CD4-positive, alpha-beta T cell treated with Interleukin-2 at 100 ng/mL for 4 hours (primary cell): ENCODE results near the gene SPAG17.

Experiments used
- DNase-seq: peaks from one replicate; pipeline ENCODE4 v3.0.0-alpha.2; 2020; ENCODE audit warnings: low spot score

The SPAG17 gene

DNA sequence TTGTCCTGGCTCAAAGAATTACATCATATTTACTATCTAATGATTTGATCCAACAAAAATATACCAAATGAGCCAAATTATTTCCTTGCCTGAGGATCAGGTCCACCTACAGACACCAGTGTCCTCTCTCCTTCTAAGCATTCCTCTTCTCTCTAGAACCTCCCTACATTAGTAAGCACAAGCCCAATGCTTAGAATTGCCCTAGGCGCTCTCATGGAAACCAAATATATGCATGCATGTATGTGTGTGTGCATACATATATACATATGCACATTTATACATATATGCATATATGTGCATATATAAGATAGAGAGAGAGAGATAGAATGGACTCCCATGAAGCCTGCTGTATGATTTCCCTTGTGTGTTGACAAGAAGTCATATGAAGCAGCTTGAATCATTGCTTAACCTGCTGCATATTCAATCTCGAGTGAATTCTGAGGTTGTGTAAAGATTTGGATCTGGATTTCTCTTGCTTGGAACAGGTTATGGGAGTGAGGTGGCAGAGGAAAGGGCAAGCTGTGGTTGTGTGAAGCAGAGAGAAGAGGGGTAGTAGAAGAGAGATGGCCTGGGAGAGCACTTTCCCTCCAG, 66.1 kb downstream of the SPAG17 start:
- no peak for DNase-seq

DNA sequence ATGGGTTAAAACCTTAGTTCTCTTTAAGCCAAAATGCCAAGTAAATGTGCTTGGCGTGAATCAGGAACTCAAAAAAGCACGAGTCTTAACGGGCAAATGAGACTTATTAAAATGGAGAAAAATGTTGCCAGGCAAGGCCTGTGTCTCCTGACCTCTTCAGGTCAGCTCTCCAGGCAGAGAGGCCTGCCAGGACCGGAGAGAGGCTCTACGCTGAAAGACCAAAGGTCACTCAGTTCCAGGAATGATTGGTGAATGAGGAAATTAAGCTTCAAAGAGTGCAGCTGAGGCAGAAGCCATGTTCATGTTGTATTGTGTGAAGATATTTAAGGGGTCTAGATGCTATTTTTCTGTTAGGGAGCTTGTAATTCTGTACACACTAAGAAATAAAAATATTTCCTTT, 66.6 kb downstream of the SPAG17 start:
- DNase-seq = no peak

DNA sequence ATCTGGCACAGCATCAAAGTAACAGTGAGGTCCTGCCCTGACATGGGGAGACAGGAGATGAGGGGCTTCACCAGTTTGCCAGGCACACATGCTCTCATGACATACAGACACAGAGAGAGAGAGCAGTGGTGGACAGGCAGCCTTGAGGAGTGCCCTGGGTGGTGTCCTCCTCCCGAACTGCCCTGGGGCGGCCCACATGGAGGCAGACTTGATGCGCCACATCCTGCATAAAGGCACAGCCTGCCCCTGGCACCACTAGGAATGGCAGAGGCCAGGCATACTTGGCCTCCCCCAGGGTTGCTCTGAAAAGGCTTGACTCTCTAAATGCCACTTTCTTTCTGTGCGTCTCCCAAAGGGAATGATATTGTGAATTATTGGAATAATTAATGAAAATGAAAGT, 67.5 kb downstream of the SPAG17 start:
- no peak for DNase-seq

DNA sequence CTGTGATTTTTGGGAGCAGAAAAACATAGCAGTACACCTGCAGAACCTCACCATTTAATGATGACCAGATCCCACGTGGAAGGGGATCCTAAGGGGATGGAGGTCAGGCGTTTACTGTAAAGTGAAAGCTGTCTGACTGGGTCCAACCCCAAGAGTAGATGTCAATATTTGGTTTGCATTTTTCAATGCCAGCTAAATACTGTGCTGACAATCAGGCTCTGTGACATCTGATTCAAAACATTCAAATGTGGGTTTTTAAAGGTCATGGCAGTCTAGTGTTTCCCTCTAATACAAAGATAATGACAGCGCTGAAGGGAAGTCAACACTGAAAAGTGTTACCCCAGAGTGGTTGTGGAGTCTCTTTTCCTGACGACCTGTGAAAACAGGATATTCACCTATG, 68.1 kb downstream of the SPAG17 start:
- no peak for DNase-seq

DNA sequence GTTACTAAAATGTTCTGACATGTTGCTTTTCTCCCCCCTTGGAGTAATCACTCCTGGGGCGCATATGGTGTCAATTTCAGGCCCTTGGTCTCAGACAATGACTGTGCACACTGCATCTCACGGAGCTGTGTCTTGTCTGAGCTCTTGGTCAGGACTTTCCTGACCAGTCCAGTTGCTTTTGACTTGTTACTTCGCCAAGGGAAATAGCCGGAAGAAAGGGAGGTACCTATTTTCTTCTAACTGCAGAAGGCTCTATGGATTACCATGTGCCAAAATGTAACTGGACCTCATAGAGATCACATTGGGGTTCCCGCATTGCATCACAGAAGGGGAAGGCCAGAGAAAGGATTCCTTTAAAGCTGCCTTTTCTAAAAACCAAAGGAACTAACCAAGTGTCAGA, 68.6 kb downstream of the SPAG17 start:
- no peak for DNase-seq

DNA sequence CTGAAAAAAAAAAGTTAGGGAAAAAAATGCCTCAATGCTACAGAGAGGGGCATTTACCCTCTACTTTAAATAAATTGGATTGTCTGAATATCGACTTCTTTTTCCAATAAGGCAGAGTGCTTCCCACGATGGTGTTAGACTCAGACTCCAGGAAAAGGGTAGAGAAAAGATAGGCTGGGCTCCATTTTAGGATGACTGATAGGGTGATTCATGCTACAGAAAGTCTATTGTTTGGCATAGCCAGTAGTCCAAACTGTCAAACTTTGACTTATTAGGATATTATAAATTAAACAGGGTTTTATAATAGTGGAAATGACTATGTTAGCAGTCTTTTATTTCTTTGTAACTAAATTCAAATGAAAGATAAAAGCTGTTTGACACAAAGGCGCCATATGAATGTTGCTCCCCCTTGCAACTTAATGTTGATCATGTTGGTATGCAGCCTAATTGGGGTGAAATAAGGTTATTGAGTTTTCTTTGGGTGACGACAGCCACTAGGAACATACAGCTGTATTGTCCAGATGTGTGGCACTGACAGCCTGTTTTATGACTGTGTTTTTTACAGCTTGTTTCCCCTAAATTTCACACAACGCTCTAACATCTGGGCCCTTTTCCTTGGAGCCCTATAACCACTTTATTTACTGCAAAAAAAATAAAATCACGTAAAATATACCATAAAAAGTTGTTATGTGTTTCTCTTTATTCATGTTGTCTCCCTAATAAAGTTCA, 69.3 kb downstream of the SPAG17 start:
- DNase-seq = no peak

DNA sequence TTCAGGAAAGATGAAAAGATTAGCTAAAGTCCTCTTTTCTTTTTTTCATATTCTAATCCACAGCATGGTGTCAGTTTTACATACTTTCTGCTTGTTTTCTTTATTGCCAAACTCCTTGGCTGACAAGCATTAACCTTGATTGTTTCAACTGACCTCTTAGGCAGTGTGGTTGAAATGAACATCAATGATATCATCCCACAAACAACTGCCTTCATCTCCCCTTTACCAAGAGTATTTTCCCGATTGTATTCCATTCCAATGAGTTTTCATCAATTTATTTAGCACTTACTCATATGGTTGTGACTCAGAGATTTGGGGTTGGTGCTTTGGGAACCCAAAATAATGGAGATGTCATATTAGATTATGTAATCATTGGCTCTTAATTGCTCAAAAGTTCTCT, 71.8 kb downstream of the SPAG17 start:
- no peak for DNase-seq

DNA sequence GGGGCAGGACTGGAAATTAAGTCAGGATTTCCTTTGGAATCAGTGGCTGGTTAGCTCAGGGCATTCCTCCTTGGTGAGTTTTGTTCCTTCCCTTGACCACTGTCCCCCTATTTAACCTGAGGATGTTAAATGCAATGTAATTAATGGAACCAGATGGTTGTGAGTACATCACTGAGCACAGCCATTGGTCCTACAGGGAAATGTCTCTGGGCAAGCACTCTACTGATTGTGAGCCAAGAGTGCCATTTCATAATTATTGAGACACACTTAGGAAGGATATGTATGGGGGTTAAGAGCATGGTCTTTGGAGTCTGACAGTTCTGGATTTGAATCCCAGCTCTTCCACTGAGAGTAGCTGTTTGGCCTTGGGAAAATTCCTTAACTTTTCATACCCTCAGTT, 74.4 kb downstream of the SPAG17 start:
- no peak for DNase-seq

DNA sequence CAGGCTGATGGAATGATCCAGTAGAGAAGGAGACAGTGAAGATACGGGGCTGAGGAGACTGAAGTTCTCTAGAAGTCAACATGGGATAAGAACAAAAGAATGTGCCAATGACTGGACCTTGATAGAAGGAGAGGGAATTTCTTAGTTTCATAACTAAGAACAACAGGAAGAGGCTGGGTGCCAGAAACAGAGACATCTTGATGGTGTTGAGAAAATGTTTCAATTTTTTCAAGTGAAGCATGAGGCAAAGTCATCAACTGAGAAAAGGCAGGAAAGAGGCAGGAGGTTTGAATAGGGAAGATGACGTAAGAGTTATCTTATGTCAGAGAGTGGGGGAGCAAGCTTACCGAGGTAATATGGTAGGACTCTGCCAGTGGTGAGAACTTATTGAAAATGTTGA, 80.1 kb downstream of the SPAG17 start:
- DNase-seq = no peak

DNA sequence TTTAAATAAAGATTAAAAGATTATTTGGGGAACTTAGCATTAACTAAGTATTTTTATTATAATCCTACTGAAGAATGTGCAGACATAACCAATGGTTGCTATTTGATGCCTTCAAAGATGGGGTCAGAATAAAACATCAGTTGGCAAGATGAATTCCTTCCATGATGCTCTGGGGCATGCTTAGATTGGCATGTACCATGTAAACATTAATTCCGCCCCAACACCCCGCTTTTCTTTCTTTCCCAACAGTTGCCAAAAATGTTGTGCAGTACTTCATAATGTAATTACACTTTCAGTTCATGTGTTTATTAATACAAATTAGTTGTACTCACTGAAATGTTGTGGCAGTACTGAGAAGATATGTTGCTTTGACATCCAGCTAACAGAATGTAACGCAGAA, 82.6 kb downstream of the SPAG17 start:
- DNase-seq = no peak

DNA sequence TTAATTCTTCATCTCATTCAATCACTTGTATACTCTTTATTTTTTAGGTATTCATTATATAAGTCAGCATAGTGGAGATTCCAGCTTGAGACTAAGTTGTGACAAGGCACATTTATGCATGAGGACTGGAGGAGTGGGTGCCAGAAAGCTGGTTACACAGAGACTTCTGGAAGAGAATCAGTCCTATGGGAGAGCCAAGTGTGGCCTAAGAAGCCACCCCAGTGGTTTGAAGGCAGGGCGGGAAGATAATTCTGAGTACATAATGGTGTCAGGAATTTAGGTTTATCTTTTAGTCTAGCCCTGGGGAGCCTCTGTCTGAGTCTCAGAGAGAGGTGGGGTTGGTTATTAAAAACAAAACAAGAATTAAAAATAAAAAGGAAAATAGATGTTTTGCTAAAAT, 83.0 kb downstream of the SPAG17 start:
- DNase-seq = no peak

DNA sequence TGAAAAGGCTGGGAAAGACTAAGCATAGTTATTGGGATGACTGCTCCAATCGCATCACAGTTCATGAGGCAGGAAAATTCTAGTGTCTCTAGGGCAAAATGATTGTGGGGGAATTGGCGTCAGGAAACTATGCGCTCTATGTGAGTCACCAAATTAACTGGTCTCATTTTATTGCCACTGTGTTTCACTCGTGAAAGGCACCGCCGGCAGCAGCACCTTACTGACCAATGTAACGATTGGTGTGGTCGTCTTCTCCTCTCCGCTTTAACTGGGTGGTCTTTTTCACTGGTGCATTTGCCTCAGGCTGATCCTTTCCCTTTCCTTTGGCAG, 83.5 kb downstream of the SPAG17 start:
- no peak for DNase-seq

DNA sequence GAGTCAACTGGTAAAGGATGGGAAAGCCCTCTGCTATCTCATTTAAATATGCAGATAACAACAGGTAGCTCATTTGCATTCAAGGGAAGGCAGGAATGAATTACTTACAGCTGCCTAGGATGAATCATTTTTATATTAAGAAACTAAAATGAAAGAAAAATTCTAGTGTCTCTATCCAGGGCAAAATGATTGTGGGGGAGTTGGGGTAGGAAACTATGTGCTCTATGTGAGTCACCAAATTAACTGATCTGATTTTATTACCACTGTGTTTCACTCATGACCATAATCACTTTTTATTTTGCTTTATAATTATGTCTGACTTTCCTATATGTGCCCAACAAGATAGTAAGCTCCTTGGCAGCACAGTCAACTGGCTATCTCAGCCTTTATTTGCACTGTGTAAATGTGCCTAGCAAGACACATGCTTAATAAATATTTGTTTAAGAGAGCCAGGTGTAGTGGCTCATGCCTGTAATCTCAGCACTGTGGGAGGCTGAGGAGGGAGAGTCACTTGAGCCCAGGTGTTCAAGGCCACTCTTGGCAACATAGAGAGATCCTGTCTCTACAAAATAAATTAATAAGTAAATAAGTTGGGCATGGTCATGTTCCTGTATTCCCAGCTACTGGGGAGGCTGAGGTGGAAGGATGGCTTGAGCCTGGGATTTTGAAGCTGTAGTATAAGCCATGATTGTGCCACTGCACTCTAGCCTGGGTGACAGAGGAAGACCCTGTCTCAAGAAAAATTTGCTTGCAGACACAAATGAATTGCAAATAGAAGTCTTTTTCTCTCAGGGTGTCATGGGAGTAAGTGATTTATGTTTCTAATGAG, 84.1 kb downstream of the SPAG17 start:
- DNase-seq = no peak

DNA sequence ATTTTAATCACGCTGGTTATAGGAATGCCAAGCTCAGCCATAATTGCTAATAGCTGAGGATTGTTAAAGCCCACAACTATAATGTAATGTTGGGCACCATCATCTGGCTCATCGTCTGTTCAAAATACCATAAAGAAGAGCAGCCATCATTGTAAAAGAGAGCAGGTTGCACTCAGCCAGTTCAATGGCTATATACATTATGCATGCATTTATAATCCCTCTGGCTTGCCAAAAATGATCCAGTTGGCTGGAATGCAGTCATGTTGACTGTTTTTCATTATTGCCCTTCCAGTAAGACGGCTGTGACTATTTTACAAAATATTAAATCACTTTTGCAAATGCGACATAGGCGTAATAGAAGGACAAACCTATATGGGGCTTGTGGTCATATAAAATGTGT, 85.3 kb downstream of the SPAG17 start:
- DNase-seq = no peak

DNA sequence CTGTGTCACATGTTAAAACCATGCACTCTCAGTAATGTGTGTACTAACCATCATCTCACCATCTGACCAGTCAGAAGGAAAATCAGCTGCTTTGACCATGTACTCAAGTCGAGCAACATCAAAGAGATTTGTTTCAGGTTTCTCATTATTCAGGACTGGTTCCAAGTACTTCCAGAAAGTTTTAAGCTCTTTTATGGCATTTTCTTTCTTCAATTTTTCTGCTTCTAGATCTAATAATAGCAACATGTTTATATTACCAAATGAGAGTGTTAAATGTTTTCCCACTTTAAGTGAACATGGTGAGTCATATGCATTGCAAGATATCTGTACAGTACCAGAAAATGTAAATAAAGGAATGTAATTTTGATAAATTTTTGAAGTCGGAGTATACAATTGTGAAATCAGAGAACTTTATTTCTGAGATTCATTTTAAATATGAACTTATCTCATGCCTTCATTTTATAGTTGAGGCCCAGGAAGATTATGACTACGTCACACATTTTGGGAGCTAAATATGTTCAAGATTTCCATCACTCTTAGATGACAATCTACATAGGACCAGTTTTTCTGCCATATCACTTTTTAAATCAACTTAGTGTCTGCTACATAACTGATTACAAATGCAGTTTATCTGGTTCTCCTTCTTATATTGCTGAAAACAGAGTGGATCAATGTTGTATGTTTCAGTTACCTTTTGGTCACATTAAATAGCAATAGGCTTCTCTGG, 87.2 kb downstream of the SPAG17 start:
- DNase-seq = no peak

DNA sequence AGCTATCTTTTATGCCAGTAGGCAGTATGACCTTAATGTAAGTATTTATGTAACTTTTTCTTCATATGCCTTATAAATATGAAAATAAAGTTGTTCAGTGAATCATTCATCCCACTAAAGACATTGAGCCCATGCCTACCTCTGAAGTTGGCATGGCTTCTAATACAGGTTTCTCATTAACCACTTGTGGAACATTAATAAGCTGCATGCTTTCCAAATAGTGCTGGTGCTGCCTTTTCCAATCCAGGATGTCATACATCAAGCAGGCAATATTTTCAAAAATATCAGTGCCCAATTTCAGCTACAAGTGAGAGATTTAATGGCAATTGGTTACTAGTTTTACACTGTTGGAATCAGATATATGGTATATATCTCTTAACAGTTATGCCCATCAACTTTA, 92.0 kb downstream of the SPAG17 start:
- no peak for DNase-seq

DNA sequence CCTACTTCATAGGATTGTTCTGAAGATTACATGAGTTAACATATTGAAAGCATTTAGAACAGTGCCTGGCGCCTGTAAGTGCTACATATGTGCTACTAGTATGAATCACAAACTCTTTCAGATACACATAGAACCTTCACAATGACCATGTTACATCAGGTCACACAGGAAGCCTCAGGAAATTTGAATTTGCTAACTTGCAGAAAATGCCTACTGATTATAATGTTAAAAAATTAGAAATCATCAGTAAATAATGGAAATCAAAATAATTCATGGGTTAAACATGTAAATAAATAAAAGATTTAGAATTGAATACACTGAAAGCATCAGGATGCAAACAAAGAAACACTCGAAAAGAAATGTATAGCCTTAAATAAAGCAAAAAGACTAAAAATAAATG, 94.9 kb downstream of the SPAG17 start:
- DNase-seq = no peak

DNA sequence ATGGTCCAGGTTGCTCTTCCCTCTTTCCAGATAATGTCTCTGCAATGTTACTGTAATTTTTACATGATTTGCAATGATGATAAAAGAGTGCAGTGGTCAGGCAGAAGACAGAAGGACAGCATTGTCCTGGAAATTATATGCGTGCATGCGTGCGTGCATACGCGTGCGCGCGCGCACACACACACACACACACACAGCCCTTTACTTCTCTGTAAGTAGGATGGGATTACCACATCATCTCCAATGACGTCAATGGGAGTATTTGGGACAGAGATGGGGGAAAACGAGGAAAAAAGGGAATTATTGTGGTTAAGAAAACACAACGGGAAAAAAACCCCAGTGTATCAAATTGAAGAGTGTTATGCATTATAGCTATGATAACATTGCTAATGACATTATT, 99.7 kb downstream of the SPAG17 start:
- no peak for DNase-seq

DNA sequence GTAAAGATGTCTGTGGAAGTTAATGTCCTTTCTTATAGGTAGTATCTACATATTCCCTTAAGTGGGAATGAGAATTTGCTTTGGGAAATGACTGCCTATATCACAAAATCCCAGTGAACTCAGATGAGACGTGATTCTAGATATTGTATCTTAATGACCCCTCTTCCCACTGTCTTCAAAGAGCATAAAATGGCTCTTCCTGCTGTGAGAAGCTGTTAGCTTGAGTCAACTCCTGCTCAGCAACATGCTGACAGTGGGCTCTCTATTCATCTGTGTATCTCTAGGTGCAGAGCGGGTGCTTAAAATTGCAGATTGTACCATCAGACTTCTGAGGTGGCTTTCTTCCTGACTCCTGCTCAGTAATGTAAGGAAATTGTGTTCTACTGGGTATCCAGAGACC, 100.6 kb downstream of the SPAG17 start:
- DNase-seq = no peak

DNA sequence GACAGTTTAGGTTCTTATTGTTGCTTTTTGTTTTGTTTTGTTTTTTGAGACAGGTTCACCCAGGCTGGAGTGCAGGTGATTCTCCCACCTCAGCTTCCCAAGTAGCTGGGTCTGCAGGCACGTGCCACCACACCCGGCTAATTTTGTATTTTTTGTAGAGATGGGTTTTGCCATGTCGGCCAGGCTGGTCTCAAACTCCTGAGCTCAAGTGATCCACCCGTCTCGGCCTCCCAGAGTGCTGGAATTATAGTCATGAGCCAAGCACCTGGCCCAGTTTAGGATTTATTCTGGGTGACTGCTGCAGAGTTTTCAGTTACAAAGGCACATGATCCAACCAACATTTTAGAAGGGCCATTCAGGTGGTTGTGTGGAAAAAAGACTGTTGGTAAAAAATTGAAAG, 102.0 kb downstream of the SPAG17 start:
- DNase-seq = no peak

DNA sequence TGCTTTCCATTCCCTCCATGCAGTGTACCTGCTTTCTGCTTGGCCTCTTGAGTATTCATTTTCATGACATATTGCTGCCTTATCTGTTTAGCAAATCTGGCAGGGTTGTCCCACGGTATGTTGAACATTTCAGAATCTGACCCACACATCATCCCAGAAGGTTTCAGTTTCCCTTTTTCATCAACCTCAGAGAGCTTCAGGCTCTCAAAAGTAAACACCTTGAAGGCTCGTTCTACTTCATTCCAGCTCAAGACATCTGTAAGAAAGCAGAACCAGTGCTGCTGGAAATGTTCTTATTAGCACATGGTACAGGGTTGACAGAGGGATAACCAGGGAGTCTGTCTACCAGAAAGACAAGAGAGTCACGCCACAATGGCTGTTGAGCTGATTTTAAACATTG, 103.6 kb downstream of the SPAG17 start:
- DNase-seq = no peak

DNA sequence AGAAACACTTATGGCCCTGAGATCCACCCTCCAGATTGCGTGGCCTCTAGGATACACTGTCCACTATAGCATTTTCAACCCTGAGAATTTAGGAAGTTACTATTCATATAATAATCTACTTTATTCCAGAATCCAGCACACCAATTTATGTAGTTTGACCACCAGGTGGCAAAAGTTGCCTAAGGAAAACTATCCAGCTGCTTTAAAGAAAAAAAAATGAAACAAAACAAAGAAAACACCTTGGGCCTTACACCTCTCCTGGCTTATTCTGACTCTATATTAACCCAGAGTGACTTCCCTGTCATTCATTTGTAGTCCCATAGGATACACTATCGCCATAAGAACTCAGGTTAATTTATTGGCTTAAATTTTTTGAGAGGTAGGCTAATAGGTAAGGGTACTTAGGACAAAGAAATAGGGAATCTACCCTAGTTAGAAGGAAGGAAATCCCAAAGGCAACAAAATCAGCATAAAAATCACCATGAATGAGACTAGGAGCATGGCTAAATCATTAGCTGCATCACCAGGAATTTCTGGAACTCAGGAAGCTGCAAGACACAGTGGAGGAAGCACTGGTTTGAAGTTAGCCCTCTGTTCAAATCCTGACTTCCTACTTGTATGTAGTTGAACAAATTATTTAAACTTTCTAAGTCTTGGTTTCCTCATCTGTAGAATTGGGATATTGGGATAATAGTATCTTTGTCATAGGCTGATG, 107.5 kb downstream of the SPAG17 start:
- no peak for DNase-seq
